ENCODE results near the gene CTAGE1. TPM values are rescaled to one million over a fixed set of nuclear protein-coding genes. Genes with fewer than 3 reads are reported as not detected.
"Not testable (repeated sequence)": the region's sequence is repeated elsewhere in the genome, so short reads cannot be mapped to it uniquely, and the experiment has no call there.

CTAGE1 gene, protein sequence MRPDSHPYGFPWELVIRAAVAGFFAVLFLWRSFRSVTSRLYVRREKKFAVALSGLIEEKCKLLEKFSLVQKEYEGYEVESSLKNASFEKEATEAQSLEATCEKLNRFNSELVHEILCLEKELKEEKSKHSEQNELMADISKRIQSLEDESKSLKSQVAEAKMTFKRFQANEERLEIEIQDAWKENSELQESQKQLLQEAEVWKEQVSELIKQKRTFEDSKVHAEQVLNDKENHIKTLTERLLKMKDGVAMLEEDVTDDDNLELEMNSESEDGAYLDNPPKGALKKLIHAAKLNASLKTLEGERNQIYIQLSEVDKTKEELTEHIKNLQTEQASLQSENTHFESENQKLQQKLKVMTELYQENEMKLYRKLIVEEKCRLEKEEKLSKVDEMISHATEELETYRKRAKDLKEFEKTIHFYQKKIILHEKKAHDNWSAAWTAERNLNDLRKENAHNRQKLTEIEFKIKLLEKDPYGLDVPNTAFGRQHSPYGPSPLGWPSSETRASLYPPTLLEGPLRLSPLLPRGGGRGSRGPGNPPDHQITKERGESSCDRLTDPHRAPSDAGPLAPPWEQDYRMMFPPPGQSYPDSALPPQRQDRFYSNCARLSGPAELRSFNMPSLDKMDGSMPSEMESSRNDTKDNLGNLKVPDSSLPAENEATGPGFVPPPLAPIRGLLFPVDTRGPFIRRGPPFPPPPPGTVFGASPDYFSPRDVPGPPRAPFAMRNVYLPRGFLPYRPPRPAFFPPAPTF
- not detected in 2 replicates for total RNA-seq

- intact Hi-C loops (cut with micrococcal nuclease), result no loop called here
These were observed at the start of gene CTAGE1 for GRCh38 chr18:22417496-22418188. CTAGE1 (minus strand) TSS chr18:22417915; CDS start chr18:22417811, 104 bp downstream.

DNA sequence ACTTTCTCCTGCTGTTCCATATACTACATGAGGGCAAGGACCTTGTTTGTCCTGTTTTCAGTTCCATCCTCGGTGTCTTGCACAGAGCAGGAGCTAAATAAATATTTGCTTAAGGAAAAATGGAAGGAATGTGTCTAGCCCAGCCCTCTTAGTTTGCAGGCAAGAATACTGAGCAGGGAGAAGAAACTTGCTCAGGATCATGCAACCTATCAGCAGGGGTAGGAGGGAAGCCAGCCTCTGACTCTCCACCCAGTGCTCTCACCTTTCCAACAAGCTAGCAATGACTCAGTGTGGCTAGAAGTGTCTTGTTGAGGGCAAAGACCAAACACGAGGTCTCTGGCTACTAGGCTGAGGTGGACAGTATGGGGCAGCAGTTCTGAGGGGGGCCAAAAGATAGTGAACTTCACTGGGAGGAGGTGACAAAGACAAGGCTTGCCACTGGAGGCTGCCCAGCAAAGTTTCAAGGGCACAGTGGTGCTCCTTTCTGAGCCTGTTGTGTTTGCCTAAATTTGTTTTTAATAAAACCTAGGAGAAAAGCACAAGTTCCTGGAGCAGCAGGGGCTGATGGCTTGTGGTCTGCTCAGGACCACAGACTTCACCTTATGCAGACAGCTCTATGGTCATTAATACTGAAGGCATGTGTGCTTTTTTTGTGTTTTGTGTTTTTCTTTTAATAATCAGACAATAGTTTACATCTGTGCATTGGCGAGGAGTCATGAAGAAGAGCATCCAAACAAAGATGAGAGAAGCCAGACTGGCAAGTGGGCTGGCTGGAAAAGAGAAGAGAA, 49.1 kb upstream of the CTAGE1 start:
- intact Hi-C loops (cut with micrococcal nuclease), result no loop called here

- intact Hi-C loops (cut with micrococcal nuclease), result no loop called here
These were observed 48.2 kb upstream of the CTAGE1 start for GRCh38 chr18:22465859-22466457.

DNA sequence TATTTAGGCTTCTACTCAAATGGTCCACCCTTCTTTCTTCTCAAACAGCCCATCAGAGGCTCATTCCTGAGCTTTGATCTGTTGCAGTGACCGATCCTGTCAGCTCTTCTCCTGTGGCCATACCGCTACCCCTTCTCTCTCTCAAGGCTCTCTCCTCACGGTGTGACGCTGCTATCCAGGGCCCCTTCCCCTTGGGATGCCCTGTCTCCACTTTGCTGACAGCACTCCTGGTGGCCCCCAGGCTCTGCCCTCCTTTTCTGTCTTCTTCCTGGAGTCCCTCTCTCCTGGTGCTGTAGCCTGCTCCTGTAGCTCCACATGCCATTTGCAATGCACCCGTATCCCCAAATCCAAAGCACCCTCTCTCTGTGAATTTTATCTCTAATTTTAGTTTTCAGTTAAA, 45.4 kb upstream of the CTAGE1 start:
- intact Hi-C loops (cut with micrococcal nuclease), result no loop called here

GRCh38 chr18:22459491-22459890, 41.8 kb upstream of the CTAGE1 start:
- intact Hi-C loops (cut with micrococcal nuclease), result no loop called here

- intact Hi-C loops (cut with micrococcal nuclease), result no loop called here
These were observed 39.8 kb upstream of the CTAGE1 start for GRCh38 chr18:22457524-22457923.

- intact Hi-C loops (cut with micrococcal nuclease), result no loop called here
These were observed 38.8 kb upstream of the CTAGE1 start for GRCh38 chr18:22456547-22456946.

DNA sequence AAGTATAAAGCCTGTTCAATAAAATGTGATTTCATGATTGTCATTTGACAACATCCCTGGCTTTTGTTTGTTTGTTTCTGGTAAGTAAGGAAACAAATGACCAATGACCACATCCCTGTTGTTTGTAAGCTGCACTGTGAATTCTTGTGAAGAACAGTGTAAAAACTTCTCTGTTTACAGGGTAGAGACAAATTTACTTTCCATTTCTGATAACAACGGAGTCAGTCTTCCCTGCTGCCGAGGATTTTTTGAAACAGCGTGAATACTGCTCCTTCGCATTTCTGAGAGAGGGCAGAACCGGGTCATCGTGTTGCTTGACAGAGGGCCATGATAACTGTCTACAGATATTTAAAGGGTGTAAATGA, 38.4 kb upstream of the CTAGE1 start:
- intact Hi-C loops (cut with micrococcal nuclease), result no loop called here

DNA sequence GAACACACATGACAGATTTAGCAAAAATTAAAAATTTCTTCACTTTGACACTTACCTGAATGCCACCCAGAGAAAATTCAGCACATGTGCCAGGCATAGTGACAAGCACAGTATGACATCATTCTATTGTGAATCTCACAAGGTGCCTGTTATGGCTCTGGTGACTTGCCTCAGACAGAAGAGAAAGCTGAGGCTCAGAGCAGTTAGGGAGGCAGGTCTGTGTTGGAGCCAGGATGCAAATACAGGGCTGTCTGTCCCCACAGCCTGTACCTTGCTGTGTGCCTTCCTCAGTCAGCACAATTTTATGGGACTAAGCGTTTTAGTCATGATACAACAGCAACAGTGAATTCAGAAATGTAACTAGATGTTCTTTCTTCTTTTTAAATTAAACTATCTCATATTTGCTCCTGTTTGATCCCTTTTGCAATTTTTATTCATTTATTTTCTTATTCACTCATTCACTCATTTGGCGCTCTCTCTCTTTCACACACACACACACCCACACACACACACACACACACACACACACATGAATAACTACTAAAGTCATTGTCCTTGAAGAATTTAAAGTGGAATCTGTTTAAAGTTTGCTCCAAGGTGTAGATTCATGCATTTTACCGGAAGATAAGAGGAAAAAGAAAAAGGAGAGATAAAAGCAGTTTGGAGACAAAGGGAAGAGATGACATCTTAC, 37.9 kb upstream of the CTAGE1 start:
- intact Hi-C loops (cut with micrococcal nuclease), result no loop called here

GRCh38 chr18:22453315-22453714, 35.6 kb upstream of the CTAGE1 start:
- intact Hi-C loops (cut with micrococcal nuclease), result no loop called here

GRCh38 chr18:22452226-22452668, 34.5 kb upstream of the CTAGE1 start:
- intact Hi-C loops (cut with micrococcal nuclease), result no loop called here

- intact Hi-C loops (cut with micrococcal nuclease), result no loop called here
These were observed 34.1 kb upstream of the CTAGE1 start for GRCh38 chr18:22451796-22452195.

GRCh38 chr18:22450766-22451165, 33.1 kb upstream of the CTAGE1 start:
- intact Hi-C loops (cut with micrococcal nuclease), result not testable (repeated sequence)

GRCh38 chr18:22450318-22450717, 32.6 kb upstream of the CTAGE1 start:
- intact Hi-C loops (cut with micrococcal nuclease), result not testable (repeated sequence)

DNA sequence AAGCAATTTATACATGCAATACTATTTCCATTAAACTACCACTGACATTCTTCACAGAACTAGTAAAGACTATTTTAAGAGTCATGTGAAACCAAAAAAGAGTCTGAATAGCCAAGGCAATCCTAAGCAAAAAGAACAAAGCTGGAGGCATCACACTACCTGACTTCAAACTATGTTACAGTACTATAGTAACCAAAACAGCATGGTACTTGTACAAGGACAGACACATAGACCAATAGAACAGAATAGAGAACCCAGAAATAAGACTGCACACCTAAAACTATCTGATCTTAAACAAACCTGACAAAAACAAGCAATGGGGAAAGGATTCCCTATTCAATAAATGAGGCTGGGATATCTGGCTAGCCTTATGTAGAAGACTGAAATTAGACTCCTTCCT, 32.0 kb upstream of the CTAGE1 start:
- intact Hi-C loops (cut with micrococcal nuclease), result not testable (repeated sequence)

- intact Hi-C loops (cut with micrococcal nuclease), result no loop called here
These were observed 30.5 kb upstream of the CTAGE1 start for GRCh38 chr18:22448238-22448637.

GRCh38 chr18:22447792-22448191, 30.1 kb upstream of the CTAGE1 start:
- intact Hi-C loops (cut with micrococcal nuclease), result no loop called here

GRCh38 chr18:22446911-22447310, 29.2 kb upstream of the CTAGE1 start:
- intact Hi-C loops (cut with micrococcal nuclease), result no loop called here

DNA sequence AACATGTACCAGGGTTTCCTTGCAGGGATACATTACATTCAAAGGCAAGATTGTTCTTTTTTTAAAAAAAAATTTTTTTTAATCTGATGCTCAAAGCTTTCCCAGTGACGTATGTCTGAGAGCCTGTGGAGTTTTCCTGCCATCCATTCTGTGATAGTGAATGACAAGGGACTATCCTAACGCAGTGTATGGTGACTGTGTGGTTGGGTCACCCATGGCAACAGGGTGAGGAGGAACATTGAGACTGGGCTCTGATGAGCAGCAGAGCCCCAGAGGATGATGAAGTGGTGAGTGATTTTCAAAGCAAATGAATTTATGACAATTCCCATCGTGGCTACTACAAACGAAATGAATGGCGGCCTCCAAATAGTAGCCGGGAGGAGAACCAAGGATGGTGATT, 28.6 kb upstream of the CTAGE1 start:
- intact Hi-C loops (cut with micrococcal nuclease), result no loop called here

DNA sequence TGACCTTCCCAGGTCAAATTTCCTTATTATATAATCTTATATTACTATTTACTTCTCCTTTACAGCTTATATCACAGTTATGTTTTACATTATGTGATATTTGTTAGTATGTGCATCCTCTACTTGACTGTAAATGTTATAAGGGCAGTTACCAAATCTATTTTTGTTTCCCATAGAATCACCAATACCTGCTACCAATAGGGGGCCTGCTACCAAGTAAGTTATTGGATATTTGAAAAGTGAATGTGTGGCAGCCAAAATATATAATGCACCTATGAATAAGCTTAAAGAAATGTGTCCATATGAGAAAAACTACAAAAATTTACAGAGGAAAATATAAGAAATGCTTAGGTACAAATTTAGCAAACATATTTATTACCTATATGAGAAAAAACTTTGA, 23.9 kb upstream of the CTAGE1 start:
- intact Hi-C loops (cut with micrococcal nuclease), result no loop called here
